GM18498 (cell line): Measurements from ENCODE around the gene CDKAL1.

Source experiments
- ATAC-seq: cut with Tn5 transposase; IDR thresholded peaks from one replicate; pipeline ENCODE4 v1.9.1; 2021; ENCODE audit warnings: mild to moderate bottlenecking, moderate library complexity; ENCODE audit not compliant: unreplicated experiment

The CDKAL1 gene

GRCh38 chr6:20943922-20944321, 409.7 kb downstream of the CDKAL1 start:
- ATAC-seq = no peak

GRCh38 chr6:20946022-20946421, 411.8 kb downstream of the CDKAL1 start:
- ATAC-seq = peak; percentile 90

GRCh38 chr6:20946890-20947289, 412.6 kb downstream of the CDKAL1 start:
- ATAC-seq = no peak

DNA sequence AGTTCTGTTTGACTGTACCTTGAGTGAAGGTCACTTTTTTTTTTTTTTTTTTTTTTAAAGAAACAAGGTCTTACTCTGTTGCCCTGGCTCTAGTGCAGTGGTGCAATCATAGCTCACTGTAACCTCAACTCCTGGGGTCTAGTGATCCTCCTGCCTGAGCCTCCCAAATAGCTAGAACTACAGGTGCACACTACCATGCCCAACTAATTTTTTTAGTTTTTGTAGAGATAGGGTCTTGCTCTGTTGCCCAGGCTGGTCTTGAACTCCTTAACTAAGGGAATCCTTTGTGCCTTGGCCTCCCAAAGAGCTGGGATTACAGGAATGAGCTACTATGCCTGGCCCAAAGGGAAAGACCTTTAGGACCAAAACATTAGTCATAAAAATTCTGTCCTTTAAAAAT, 413.7 kb downstream of the CDKAL1 start:
- no peak for ATAC-seq

- ATAC-seq = no peak
Measured at GRCh38 chr6:20948556-20948955, 414.3 kb downstream of the CDKAL1 start.

- ATAC-seq = no peak
Measured at GRCh38 chr6:20949138-20949537, 414.9 kb downstream of the CDKAL1 start.

DNA sequence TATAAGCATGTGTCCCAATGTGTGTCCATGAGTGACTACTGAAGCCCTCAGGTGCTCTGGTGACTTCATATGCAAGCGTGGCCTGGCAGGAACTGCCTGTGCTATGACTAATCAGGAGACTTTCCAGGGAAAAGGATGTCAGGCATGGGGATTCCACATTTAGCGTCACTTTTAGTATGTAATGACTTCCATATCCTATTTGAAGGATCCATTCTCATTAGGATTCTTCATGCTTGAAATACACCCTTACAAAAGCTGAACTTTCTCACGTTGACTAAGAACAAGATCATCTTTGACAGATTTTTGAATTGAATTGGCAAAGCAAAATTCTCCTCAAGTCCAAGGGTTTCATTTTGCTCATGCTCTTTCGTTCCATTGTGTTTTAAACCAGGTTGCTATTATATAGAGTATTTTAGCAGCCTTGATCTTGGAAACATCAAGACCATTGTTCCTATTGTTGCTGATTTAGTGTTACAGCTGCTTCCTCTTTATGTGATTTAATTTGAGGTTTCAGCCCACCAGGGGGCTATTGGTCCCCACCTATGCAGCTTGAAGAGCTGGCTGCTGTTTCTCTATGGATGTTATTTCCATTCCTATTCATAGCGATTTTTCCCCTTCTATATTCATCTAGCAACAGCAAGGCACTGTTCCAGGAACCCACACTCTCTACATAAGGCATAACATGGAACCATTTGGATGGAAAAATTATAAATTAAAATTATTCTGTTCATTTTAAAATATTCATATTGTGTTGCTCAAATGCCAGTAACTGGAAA, 418.6 kb downstream of the CDKAL1 start:
- no peak for ATAC-seq

- ATAC-seq = no peak
Measured at GRCh38 chr6:20954315-20954714, 420.1 kb downstream of the CDKAL1 start.

- no peak for ATAC-seq
Measured at GRCh38 chr6:20955131-20955530, 420.9 kb downstream of the CDKAL1 start.

DNA sequence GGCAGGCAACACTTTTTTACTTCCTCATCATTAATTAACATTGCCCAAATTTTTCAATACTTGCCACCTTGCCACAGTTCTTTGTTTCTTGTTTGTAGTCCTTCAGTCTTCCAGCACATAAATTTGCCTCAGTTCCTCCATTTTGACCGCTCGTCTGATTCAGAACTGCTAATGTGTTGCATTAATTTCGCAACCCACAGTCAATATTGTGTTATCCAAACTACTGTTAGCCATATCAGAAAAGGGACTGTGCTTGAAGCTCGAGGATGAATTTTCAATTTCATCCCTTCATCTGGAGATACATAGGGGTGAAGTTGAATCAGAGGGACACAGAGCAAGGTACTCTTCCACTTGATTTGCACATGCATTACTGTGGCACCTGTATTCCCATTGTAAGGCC, 421.5 kb downstream of the CDKAL1 start:
- no peak for ATAC-seq

DNA sequence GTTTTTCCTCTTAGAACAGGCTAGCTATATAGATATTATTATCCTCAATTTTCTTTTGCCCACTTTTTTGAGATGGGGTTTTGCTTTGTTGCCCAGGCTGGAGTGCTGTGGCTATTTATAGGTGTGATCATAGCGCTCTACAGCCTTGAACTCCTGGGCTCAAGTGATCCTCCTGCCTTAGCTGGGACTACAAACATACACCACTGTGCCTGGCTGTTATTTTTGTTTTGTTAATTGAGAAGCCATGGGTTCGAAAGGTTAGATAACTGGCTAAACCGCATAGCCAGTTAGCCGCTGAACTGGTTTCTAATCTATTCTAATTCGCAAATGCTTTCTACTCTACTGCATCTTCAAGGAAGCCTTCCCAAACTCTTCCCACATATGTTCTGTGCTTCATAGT, 425.8 kb downstream of the CDKAL1 start:
- ATAC-seq = no peak

- ATAC-seq = no peak
Measured at GRCh38 chr6:20965276-20965675, 431.0 kb downstream of the CDKAL1 start.

GRCh38 chr6:20965915-20966314, 431.7 kb downstream of the CDKAL1 start:
- ATAC-seq = no peak

DNA sequence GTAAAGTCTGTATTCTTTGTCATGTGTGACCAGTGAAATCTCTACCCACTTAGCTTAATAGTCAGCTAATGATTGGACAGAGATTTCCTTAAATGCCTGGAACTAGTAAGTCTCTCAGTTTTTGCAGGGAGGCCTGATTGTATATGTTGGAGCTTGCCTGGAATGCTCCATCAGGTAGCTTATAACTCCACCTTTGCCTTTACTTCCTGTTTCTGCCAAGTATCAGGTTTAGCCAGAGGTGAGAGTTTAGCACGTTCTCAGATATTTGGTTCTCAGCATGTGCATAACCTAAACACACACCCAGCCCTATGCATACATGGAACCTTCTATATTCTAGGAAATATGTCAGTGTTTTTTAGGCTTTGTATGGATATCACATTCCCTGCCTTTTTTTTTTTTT, 435.3 kb downstream of the CDKAL1 start:
- ATAC-seq = no peak

- ATAC-seq = no peak
Measured at GRCh38 chr6:20976391-20976918, 442.2 kb downstream of the CDKAL1 start.

GRCh38 chr6:20978151-20978614, 443.9 kb downstream of the CDKAL1 start:
- ATAC-seq = peak; percentile 77

DNA sequence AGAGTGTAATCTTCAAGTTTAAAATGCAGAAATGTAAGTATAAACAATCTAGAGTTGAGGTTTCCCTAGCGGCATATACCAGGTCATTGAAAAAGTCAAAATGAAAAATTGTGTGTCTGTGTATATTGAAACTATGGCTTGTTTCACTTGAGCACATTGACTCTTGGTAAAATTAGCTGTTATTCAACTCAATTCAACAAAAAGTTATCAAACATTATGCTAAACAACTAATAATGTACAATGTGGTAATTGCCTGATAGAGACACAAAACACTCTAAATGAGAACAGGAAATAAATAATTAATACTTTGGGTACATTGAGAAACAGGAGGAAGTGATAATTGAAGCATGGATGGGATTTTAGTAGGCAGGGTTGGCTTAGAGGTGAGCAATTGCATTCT, 444.8 kb downstream of the CDKAL1 start:
- ATAC-seq = no peak

- ATAC-seq = no peak
Measured at GRCh38 chr6:20983961-20984360, 449.7 kb downstream of the CDKAL1 start.

DNA sequence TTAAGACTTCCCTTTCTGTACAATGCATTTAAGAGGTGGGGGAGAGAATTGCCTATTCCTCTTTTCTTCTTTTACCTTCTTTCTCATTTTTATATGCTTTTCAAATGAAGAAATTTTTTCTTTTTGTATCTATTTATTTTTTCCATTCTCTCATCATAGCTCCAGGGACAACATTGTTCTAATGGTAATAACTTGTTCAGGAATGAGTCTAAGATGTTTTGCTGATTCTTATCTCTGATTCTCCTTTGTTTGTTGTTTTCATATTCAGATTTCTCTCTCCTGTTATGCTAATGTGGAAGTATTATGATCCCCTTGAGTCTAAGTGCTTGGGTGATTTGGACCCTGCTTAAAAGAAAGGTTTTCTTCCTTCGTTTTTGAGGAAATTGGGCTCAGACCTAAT, 451.6 kb downstream of the CDKAL1 start:
- no peak for ATAC-seq

GRCh38 chr6:20991910-20992309, 457.7 kb downstream of the CDKAL1 start:
- no peak for ATAC-seq

GRCh38 chr6:20996099-20996498, 461.8 kb downstream of the CDKAL1 start:
- ATAC-seq = no peak

DNA sequence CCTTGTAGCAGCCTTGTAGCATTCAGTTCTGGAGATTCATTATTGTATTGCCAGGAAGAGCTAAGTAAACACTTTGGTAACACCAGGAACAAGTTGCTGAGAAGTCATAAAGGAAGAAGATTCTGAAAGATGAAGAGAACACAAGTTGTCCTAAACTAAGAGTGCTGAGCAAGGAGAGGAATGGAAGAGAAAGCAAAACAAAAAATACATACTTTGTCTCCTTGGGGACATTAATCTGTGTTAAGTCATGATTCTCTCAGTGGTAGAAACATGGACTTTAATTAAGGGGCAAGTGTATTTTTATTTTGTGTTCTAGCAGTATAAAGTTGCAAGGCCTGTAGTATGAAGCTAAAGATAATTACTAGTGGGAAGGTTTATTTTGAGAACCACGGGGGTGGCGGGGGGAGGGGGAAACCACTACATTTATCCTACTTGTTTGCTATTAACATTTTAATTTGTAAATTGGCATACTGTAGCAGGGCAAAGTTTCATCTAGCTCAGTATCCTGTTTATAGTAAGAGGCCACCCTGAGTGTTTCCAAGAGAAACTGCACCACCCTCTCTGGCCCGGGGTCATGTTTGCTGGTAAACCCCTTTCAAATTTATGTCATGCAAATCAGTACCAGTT, 463.0 kb downstream of the CDKAL1 start:
- ATAC-seq = no peak
